ENCODE results near the gene NEDD4L. TPM values are rescaled to one million over a fixed set of nuclear protein-coding genes. Genes with fewer than 3 reads are reported as not detected.

NEDD4L gene
- polyA plus RNA-seq, 1 experiment, result 14.1 TPM

DNA sequence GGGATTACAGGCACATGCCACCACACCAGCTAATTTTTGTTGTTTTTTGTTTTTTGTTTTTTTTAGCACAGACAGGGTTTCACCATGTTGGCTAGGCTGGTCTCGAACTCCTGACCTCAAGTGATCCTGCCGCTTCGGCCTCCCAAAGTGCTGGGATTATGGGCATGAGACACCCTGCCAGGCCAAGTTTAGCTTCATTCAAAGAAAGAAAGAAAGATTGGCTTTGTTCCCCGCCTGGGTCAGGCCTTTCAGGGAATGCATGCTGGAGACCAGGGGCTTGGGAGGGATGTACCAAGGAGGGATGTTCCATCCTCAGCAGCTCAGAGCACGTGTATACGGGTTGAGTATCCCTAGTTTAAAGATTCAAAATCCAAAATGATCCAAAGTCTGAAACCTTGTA lies 301.8 kb downstream of the NEDD4L start:
- ChIA-PET CTCF (interaction anchor here (0.6 to 0.7 kb wide), 2 partner anchors 10 to 55 kb away, joined by 3 to 5 read pairs; no protein-coding TSS in a partner anchor), POLR2A (no interaction called here)
- TF ChIP-seq, protein P1, sequence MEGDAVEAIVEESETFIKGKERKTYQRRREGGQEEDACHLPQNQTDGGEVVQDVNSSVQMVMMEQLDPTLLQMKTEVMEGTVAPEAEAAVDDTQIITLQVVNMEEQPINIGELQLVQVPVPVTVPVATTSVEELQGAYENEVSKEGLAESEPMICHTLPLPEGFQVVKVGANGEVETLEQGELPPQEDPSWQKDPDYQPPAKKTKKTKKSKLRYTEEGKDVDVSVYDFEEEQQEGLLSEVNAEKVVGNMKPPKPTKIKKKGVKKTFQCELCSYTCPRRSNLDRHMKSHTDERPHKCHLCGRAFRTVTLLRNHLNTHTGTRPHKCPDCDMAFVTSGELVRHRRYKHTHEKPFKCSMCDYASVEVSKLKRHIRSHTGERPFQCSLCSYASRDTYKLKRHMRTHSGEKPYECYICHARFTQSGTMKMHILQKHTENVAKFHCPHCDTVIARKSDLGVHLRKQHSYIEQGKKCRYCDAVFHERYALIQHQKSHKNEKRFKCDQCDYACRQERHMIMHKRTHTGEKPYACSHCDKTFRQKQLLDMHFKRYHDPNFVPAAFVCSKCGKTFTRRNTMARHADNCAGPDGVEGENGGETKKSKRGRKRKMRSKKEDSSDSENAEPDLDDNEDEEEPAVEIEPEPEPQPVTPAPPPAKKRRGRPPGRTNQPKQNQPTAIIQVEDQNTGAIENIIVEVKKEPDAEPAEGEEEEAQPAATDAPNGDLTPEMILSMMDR (IDR thresholded peaks at IDR 0.05; ENCODE audit: insufficient read depth, low read depth, low read length), result no peak
- DNase-seq (ENCODE audit: low read depth), result no peak
- H3K4me3 ChIP-seq (ENCODE audit: low read depth, low read length), result no peak overlapping the region
- H3K36me3 ChIP-seq (ENCODE audit: control insufficient read depth, insufficient read depth, low read length), result peaks cover 2% of the 10 kb centered on the region
- no peaks in the 10 kb centered on the region for H3K27me3 ChIP-seq (ENCODE audit: control insufficient read depth, insufficient read depth, low read length)

DNA sequence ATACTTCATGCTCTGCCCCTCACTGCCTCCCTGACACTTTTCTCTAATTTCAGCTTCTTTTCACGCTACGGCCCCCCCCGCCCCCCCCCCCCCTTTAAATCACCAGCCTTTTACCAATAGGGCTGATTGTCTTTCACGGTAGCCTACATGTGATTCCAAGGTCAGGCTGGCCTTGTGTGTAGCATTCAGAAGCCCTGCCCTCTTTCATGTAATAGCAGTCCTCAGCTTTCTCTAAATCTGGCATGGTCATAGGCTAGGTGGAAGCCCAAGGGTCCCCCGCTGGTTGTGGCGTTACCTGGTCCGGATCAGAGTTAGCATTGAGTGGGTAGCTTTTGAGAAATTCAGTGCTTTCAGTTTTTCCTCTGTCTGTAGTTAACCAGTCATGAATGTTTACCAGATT lies 303.1 kb downstream of the NEDD4L start:
- Histone ChIP-seq H3K36me3 (ENCODE audit: control insufficient read depth, insufficient read depth, low read length) (peaks cover 2% of the 10 kb centered on the region), H3K4me3 (ENCODE audit: low read depth, low read length) (no peak overlapping the region), H3K27me3 (ENCODE audit: control insufficient read depth, insufficient read depth, low read length) (no peaks in the 10 kb centered on the region)
- CTCF ChIA-PET, result no interaction called here
- TF ChIP-seq, protein P1 (IDR thresholded peaks at IDR 0.05; ENCODE audit: insufficient read depth, low read depth, low read length), result no peak
- POLR2A ChIA-PET, result interaction anchor here (0.7 kb wide), 1 partner anchor 428 kb away, joined by 9 read pairs; no protein-coding TSS in a partner anchor
- no peak for DNase-seq (ENCODE audit: low read depth)

DNA sequence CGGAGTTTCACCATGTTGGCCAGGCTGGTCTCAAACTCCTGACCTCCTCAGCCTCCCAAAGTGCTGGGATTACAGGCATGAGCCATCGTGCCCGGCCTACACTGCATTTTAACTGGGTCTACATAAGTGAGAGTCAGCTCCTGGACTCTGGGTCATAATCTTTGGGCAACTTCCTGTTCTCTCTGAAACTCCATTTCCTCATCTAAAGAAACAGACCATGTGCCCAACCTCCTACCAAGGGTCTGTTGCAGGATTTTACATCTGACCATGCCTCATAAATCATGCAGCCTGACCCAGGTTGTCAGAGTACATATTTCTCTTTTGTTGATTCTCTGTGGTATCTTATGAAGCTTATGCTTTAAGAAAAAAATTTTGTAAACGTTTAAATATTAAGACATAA lies 304.5 kb downstream of the NEDD4L start:
- TF ChIP-seq, protein P1 (IDR thresholded peaks at IDR 0.05; ENCODE audit: insufficient read depth, low read depth, low read length), result no peak
- Histone ChIP-seq H3K36me3 (ENCODE audit: control insufficient read depth, insufficient read depth, low read length) (no peaks in the 10 kb centered on the region; the same call in none of the 2 replicates), H3K4me3 (ENCODE audit: low read depth, low read length) (no peak overlapping the region), H3K27me3 (ENCODE audit: control insufficient read depth, insufficient read depth, low read length) (no peaks in the 10 kb centered on the region)
- ChIA-PET CTCF (no interaction called here), POLR2A (no interaction called here)
- no peak for DNase-seq (ENCODE audit: low read depth)

DNA sequence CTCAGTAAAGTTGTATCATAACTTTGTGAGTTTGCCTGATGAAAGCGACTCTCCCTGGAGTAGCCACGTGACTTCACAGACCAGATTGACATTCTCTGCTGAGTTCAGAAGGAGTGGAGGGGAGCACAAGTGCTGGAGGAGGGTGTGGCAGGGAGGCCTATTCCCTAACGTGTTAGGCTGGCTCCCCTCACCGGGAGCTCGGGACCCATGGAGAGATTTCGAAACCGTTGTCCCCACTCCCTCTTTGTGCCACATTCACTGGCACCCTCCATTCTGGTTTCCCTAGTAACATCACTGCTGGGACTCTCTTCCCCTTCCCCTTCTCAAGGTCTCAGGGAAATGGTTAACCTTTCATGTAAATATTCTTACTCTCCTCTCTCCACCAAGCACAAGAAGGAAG lies 304.9 kb downstream of the NEDD4L start:
- Histone ChIP-seq H3K27me3 (ENCODE audit: control insufficient read depth, insufficient read depth, low read length) (no peaks in the 10 kb centered on the region), H3K4me3 (ENCODE audit: low read depth, low read length) (no peak overlapping the region), H3K36me3 (ENCODE audit: control insufficient read depth, insufficient read depth, low read length) (no peaks in the 10 kb centered on the region; the same call in none of the 2 replicates)
- ChIA-PET POLR2A (no interaction called here), CTCF (interaction anchor here (0.8 kb wide), 1 partner anchor 21 kb away, joined by 3 read pairs; no protein-coding TSS in a partner anchor)
- TF ChIP-seq, protein P1 (IDR thresholded peaks at IDR 0.05; ENCODE audit: insufficient read depth, low read depth, low read length), result no peak
- no peak for DNase-seq (ENCODE audit: low read depth)

DNA sequence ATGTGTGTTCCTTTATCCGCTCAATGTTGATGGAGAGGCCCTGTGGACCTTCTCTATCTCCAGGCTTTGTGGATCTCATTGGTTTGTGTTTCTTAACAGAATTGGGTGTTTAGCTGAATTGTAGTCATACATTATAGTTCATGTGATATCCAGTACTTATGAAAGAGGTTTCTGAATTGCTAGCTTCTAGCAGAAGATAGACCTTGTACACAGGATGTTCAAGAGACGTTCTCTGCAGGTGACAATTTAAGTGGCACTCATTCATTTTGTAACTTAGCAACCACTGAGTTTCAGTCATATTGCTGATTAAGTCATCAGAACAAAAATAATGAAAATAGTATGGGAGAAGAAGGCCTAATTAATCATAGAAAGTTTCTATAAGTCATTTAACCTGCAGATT lies 305.6 kb downstream of the NEDD4L start:
- H3K4me3 ChIP-seq (ENCODE audit: low read depth, low read length), result no peak overlapping the region
- TF ChIP-seq, protein P1 (IDR thresholded peaks at IDR 0.05; ENCODE audit: insufficient read depth, low read depth, low read length), result no peak
- no peak for DNase-seq (ENCODE audit: low read depth)
- ChIA-PET CTCF (interaction anchor here (0.8 kb wide), 1 partner anchor 21 kb away, joined by 3 read pairs; no protein-coding TSS in a partner anchor), POLR2A (no interaction called here)
- H3K27me3 ChIP-seq (ENCODE audit: control insufficient read depth, insufficient read depth, low read length), result no peaks in the 10 kb centered on the region
- no peaks in the 10 kb centered on the region; the same call in none of the 2 replicates for H3K36me3 ChIP-seq (ENCODE audit: control insufficient read depth, insufficient read depth, low read length)

Measured in BJ (cell line).